ENCODE measurements around the gene DDR1. TPM values are rescaled to one million over a fixed set of nuclear protein-coding genes. Genes with fewer than 3 reads are reported as not detected.

DDR1 gene
- total RNA-seq: 10 to 100 TPM in 2 of 4 donors, 1 to 10 TPM in 2; 2.1 to 74.1 (median 30.3) TPM

- Histone ChIP-seq H3K27me3 (no peaks in the 10 kb centered on the region), H3K4me1 (peaks cover 0 to 22% of the 10 kb centered on the region in 2 donors), H3K27ac (peak within 1 kb of the TSS; percentile 88 to 98), H3K4me3 (peak within 1 kb of the TSS; percentile 37 to 86), H3K36me3 (no peaks in the 10 kb centered on the region), H3K9me3 (no peaks in the 10 kb centered on the region)
- peak; percentile 84 to 89 for DNase-seq
- intact Hi-C loops (cut with DNase I; ENCODE audit: low total_unique reads): loop anchor here (10.0 kb wide), 1 partner anchor 209 kb away; the partner anchor contains the start of gene DHX16
- TF ChIP-seq CTCF (IDR thresholded peaks at IDR 0.05) (no peak), POLR2A (IDR thresholded peaks at IDR 0.05) (no peak)
Observed at GRCh38 chr6:30883685-30884520, at the start of gene DDR1. DDR1 (plus strand) TSS chr6:30884519; CDS start chr6:30888730, 4,211 bp downstream.

DNA sequence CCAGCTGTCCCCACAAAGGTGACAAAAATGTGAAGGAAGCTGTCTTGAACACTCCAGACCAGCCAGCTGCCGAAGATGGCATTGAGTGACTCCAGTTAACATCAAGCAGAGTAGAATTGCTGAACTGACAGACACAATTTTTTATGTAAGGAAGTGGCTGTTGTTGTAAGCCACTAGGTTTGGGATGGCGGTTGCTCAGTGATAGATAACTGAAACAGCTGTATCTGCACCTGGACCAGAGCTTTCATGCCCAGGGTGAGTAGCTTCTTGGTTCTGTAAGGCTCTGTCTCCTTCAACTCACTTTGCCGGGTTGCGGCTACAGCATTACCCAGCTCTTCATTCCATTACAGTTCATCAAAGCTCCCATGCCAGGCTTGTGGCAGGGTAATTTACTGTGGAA is 49.7 kb upstream of the DDR1 start:
- H3K4me3 ChIP-seq: no peak overlapping the region
- H3K9me3 ChIP-seq: no peaks in the 10 kb centered on the region
- no peaks in the 10 kb centered on the region for H3K4me1 ChIP-seq
- no peaks in the 10 kb centered on the region for H3K36me3 ChIP-seq
- TF ChIP-seq CTCF (IDR thresholded peaks at IDR 0.05): no peak
- no peak for TF ChIP-seq POLR2A (IDR thresholded peaks at IDR 0.05)
- H3K27ac ChIP-seq: no peak overlapping the region
- intact Hi-C loops (cut with DNase I; ENCODE audit: low total_unique reads): no loop called here
- no peak for DNase-seq
- H3K27me3 ChIP-seq: no peaks in the 10 kb centered on the region

- Histone ChIP-seq H3K9me3 (no peaks in the 10 kb centered on the region), H3K27ac (no peak overlapping the region), H3K27me3 (no peaks in the 10 kb centered on the region), H3K36me3 (no peaks in the 10 kb centered on the region), H3K4me3 (no peak overlapping the region), H3K4me1 (no peaks in the 10 kb centered on the region)
- intact Hi-C loops (cut with DNase I; ENCODE audit: low total_unique reads): no loop called here
- TF ChIP-seq POLR2A (IDR thresholded peaks at IDR 0.05) (no peak), CTCF (IDR thresholded peaks at IDR 0.05) (no peak)
- DNase-seq: no peak
Observed at GRCh38 chr6:30835576-30835975, 48.7 kb upstream of the DDR1 start.

DNA sequence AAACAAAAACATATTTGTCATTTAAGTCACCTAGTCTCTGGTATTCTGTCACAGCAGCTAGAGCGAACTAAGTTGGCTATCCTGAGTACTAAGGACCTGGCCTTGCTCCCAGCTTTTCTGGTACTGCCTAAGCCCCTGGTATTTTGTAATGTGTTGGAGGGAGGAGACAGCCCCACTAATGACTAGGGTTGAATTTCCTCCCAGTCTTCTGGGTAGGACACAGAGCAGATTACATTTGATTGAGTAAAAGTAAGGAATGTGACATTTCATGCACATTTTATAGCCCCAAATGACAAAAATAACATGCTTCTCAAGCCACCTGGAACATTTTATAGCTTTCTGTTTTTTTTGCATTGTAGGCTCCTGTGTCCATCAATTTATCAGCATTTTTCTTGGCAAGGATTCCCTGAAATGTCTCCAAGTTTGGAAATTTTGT is 47.9 kb upstream of the DDR1 start:
- no peaks in the 10 kb centered on the region for H3K36me3 ChIP-seq
- TF ChIP-seq POLR2A (IDR thresholded peaks at IDR 0.05) (no peak), CTCF (IDR thresholded peaks at IDR 0.05) (no peak)
- H3K27me3 ChIP-seq: no peaks in the 10 kb centered on the region
- no peaks in the 10 kb centered on the region for H3K9me3 ChIP-seq
- H3K4me1 ChIP-seq: no peaks in the 10 kb centered on the region
- intact Hi-C loops (cut with DNase I; ENCODE audit: low total_unique reads): no loop called here
- peak in 1 of 2 donors; percentile 37 for DNase-seq
- H3K4me3 ChIP-seq: no peak overlapping the region
- peak overlapping the region in 1 of 2 donors; percentile 12 for H3K27ac ChIP-seq

DNA sequence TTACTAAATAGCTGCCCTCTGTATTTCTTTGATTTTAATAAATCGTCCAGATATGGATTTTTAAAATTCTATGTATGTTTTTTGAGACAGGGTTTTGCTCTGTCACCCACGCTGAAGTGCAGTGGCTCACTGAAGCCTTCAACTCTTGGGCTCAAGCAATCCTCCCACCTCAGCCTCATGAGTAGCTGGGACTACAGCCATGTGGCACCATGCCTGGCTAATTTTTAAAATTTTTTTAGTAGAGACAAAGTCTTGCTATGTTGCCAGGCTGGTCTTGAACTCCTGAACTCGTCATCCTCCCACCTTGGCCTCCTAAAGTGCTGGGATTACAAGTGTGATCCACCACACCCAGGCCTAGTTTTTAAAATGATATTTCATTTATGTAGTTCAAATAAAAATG is 47.4 kb upstream of the DDR1 start:
- H3K27ac ChIP-seq: peak overlapping the region in 1 of 2 donors; percentile 12
- H3K27me3 ChIP-seq: no peaks in the 10 kb centered on the region
- peaks cover 0 to 3% of the 10 kb centered on the region in 2 donors for H3K4me1 ChIP-seq
- no peak for DNase-seq
- TF ChIP-seq CTCF (IDR thresholded peaks at IDR 0.05): no peak
- TF ChIP-seq POLR2A (IDR thresholded peaks at IDR 0.05): no peak
- H3K36me3 ChIP-seq: no peaks in the 10 kb centered on the region
- no peak overlapping the region for H3K4me3 ChIP-seq
- H3K9me3 ChIP-seq: no peaks in the 10 kb centered on the region
- intact Hi-C loops (cut with DNase I; ENCODE audit: low total_unique reads): no loop called here

All from uterus (tissue), 4 donors.